HG02938 (cell line): ENCODE measurements around the gene GALK2.

Experiments used
- ATAC-seq: cut with Tn5 transposase; IDR thresholded peaks from one replicate; pipeline ENCODE4 v1.9.1; 2021; ENCODE audit warnings: mild to moderate bottlenecking, moderate library complexity; ENCODE audit not compliant: unreplicated experiment

GALK2 gene

GRCh38 chr15:49169880-49170597 lies at the start of gene GALK2:
Gene GALK2, plus strand, starts transcription at chr15:49170247. Its CDS starts 76 bp downstream, at chr15:49170323.
- peak; percentile 83 for ATAC-seq

GRCh38 chr15:49120832-49121231 lies 49.2 kb upstream of the GALK2 start:
- ATAC-seq = no peak

GRCh38 chr15:49121901-49122300 lies 48.1 kb upstream of the GALK2 start:
- no peak for ATAC-seq

- no peak for ATAC-seq
These were observed 47.4 kb upstream of the GALK2 start for GRCh38 chr15:49122541-49123062.

GRCh38 chr15:49124371-49124770 lies 45.7 kb upstream of the GALK2 start:
- no peak for ATAC-seq

- ATAC-seq = no peak
These were observed 38.6 kb upstream of the GALK2 start for GRCh38 chr15:49131403-49131802.

GRCh38 chr15:49134683-49135341 lies 35.2 kb upstream of the GALK2 start:
- ATAC-seq = no peak

GRCh38 chr15:49135342-49135857 lies 34.6 kb upstream of the GALK2 start:
- no peak for ATAC-seq

GRCh38 chr15:49135911-49136310 lies 34.1 kb upstream of the GALK2 start:
- ATAC-seq = no peak

GRCh38 chr15:49137861-49138260 lies 32.2 kb upstream of the GALK2 start:
- ATAC-seq = no peak

GRCh38 chr15:49145651-49146609 lies 24.1 kb upstream of the GALK2 start:
- ATAC-seq = no peak

- no peak for ATAC-seq
These were observed 21.7 kb upstream of the GALK2 start for GRCh38 chr15:49148298-49148697.

- no peak for ATAC-seq
These were observed 21.3 kb upstream of the GALK2 start for GRCh38 chr15:49148727-49149126.

- no peak for ATAC-seq
These were observed 18.2 kb upstream of the GALK2 start for GRCh38 chr15:49151831-49152230.

- ATAC-seq = no peak
These were observed 17.3 kb upstream of the GALK2 start for GRCh38 chr15:49152552-49153312.

- ATAC-seq = no peak
These were observed 15.7 kb upstream of the GALK2 start for GRCh38 chr15:49154359-49154758.

- no peak for ATAC-seq
These were observed 15.3 kb upstream of the GALK2 start for GRCh38 chr15:49154799-49155109.

- peak; percentile 88 for ATAC-seq
These were observed 14.8 kb upstream of the GALK2 start, which contains the start of gene COPS2 for GRCh38 chr15:49155110-49155833. Gene COPS2, minus strand, starts transcription at chr15:49155599. Its CDS starts 21 bp downstream, at chr15:49155578.

GRCh38 chr15:49155834-49156627 lies 14.0 kb upstream of the GALK2 start:
- ATAC-seq = peak; percentile 28
